WTC11 (cell line): ENCODE measurements around the gene UNC93B1.

ENCODE experiments used
- CTCF ChIP-seq: fragments of 200-600 bp; IDR thresholded peaks from 2 replicates; pipeline ENCODE4 v1.8.0; 2022; ENCODE audit warnings: antibody characterized with exemption
- E2F1 ChIP-seq: sonication (generic); formaldehyde crosslinking; IDR thresholded peaks from 2 replicates; pipeline ENCODE4 v1.8.0; 2022; ENCODE audit warnings: mild to moderate bottlenecking, missing genetic modification reagents
- EMX1 ChIP-seq: fragments of 250-450 bp; sonication (Bioruptor Pico); IDR thresholded peaks from 2 replicates; pipeline ENCODE4 v1.8.0; 2021; ENCODE audit warnings: mild to moderate bottlenecking
- ETV6 ChIP-seq: sonication (generic); formaldehyde crosslinking; IDR thresholded peaks from 2 replicates; pipeline ENCODE4 v1.8.1; 2022; ENCODE audit warnings: mild to moderate bottlenecking, missing genetic modification reagents
- JAZF1 ChIP-seq: fragments of 250-450 bp; sonication (Bioruptor Pico); IDR thresholded peaks from 2 replicates; pipeline ENCODE4 v1.9.0; 2021; ENCODE audit warnings: moderate library complexity, mild to moderate bottlenecking, inconsistent platforms
- MLX ChIP-seq: sonication (generic); formaldehyde crosslinking; IDR thresholded peaks from 2 replicates; pipeline ENCODE4 v1.8.1; 2023; ENCODE audit warnings: mild to moderate bottlenecking, missing genetic modification reagents, moderate library complexity
- NR3C1 ChIP-seq: sonication (generic); formaldehyde crosslinking; conservative IDR thresholded peaks from 2 replicates; pipeline ENCODE4 v1.8.1; 2023; ENCODE audit warnings: low read depth, mild to moderate bottlenecking, missing genetic modification reagents
- STAT6 ChIP-seq: sonication (generic); formaldehyde crosslinking; conservative IDR thresholded peaks from 2 replicates; pipeline ENCODE4 v1.8.1; 2023; ENCODE audit warnings: mild to moderate bottlenecking, low read depth, missing genetic modification reagents, moderate library complexity
- ZNF396 ChIP-seq: fragments of 250-450 bp; sonication (Bioruptor Pico); IDR thresholded peaks from 2 replicates; pipeline ENCODE4 v1.8.0; 2021; ENCODE audit warnings: mild to moderate bottlenecking, moderate library complexity, borderline replicate concordance

GRCh38 chr11:68015467-68015866 lies 11.6 kb upstream of the UNC93B1 start:
- TF ChIP-seq NR3C1 (CRISPR knock-in tag), result no peak
- no peak for TF ChIP-seq CTCF
- TF ChIP-seq ZNF396 (CRISPR knock-in tag), result no peak
- TF ChIP-seq JAZF1 (CRISPR knock-in tag), result no peak
- TF ChIP-seq STAT6, result no peak
- TF ChIP-seq EMX1 (CRISPR knock-in tag), result no peak
- no peak for TF ChIP-seq MLX (CRISPR knock-in tag)
- TF ChIP-seq ETV6 (CRISPR knock-in tag), result no peak
- TF ChIP-seq E2F1 (CRISPR knock-in tag), result no peak
